ENCODE results near the gene ZNF563. TPM values are rescaled to one million over a fixed set of nuclear protein-coding genes. Genes with fewer than 3 reads are reported as not detected.

ZNF563 gene
- total RNA-seq, 1 donor from 2014 or later = 3.7 TPM

DNA sequence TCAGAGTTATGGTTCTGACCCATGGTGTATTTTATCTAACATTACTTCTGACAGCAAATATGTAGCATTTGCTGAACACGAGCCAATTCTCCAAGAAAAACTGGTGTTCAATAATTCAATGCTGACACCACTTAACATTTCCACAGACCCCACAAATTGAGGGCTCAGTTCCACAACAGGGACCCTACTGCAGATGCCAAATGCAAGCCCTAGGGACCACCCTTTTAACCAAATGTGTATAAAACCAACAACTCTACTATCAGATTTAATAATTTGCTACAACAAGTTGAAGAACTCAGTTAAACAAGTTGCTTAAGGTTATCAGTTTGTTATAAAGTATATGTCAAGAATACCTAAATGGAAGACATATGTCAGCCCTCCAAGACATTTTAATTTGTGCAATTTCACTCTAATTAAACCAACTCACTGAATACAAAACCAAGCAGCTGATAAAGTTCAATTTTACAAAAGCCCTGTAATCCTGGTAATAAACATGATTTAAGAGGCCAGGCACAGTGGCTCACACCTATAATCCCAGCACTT is 45.4 kb downstream of the ZNF563 start:
- Histone ChIP-seq H3K27me3 (ENCODE audit: control insufficient read depth, insufficient read depth, low read length) (no peaks in the 10 kb centered on the region), H3K4me3 (ENCODE audit: low read depth, low read length) (no peak overlapping the region), H3K36me3 (ENCODE audit: control insufficient read depth, insufficient read depth, low read length) (no peaks in the 10 kb centered on the region)
- TF ChIP-seq, protein P1, sequence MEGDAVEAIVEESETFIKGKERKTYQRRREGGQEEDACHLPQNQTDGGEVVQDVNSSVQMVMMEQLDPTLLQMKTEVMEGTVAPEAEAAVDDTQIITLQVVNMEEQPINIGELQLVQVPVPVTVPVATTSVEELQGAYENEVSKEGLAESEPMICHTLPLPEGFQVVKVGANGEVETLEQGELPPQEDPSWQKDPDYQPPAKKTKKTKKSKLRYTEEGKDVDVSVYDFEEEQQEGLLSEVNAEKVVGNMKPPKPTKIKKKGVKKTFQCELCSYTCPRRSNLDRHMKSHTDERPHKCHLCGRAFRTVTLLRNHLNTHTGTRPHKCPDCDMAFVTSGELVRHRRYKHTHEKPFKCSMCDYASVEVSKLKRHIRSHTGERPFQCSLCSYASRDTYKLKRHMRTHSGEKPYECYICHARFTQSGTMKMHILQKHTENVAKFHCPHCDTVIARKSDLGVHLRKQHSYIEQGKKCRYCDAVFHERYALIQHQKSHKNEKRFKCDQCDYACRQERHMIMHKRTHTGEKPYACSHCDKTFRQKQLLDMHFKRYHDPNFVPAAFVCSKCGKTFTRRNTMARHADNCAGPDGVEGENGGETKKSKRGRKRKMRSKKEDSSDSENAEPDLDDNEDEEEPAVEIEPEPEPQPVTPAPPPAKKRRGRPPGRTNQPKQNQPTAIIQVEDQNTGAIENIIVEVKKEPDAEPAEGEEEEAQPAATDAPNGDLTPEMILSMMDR (IDR thresholded peaks at IDR 0.05; ENCODE audit: insufficient read depth, low read length, poor library complexity, severe bottlenecking) = no peak
- DNase-seq (ENCODE audit: low read depth) = no peak

DNA sequence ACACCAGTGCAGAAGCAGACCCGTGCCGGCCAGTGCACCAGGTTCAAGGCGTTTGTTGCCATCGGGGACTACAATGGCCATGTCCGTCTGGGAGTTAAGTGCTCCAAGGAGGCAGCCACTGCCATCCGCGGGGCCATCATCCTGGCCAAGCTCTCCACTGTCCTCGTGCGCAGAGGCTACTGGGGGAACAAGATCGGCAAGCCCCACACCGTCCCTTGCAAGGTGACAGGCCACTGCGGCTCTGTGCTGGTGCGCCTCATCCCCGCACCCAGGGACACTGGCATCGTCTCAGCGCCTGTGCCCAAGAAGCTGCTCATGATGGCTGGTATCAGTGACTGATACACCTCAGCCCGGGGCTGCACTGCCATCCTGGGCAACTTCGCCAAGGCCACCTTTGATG is 48.8 kb downstream of the ZNF563 start:
- no peak for DNase-seq (ENCODE audit: low read depth)
- Histone ChIP-seq H3K27me3 (ENCODE audit: control insufficient read depth, insufficient read depth, low read length) (no peaks in the 10 kb centered on the region), H3K4me3 (ENCODE audit: low read depth, low read length) (no peak overlapping the region), H3K36me3 (ENCODE audit: control insufficient read depth, insufficient read depth, low read length) (no peaks in the 10 kb centered on the region)
- TF ChIP-seq, protein P1 (IDR thresholded peaks at IDR 0.05; ENCODE audit: insufficient read depth, low read length, poor library complexity, severe bottlenecking) = no peak

DNA sequence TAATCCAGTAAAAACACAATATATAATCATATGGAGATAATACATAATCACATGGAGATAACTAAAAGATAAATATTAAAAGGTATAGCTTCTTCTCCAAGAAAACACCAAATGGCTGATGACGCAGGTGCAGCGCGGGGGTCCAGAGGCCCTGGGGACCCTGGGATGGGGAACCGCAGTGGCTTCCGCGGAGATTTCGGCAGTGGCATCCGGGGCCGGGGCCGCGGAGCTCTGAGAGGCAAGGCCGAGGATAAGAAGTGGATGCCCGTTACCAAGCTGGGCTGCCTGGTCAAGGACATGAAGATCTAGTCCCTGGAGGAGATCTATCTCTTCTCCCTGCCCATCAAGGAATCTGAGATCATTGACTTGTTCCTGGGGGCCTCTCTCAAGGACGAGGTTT is 49.2 kb downstream of the ZNF563 start:
- no peak for DNase-seq (ENCODE audit: low read depth)
- Histone ChIP-seq H3K27me3 (ENCODE audit: control insufficient read depth, insufficient read depth, low read length) (no peaks in the 10 kb centered on the region), H3K4me3 (ENCODE audit: low read depth, low read length) (no peak overlapping the region), H3K36me3 (ENCODE audit: control insufficient read depth, insufficient read depth, low read length) (no peaks in the 10 kb centered on the region)
- TF ChIP-seq, protein P1 (IDR thresholded peaks at IDR 0.05; ENCODE audit: insufficient read depth, low read length, poor library complexity, severe bottlenecking) = no peak

DNA sequence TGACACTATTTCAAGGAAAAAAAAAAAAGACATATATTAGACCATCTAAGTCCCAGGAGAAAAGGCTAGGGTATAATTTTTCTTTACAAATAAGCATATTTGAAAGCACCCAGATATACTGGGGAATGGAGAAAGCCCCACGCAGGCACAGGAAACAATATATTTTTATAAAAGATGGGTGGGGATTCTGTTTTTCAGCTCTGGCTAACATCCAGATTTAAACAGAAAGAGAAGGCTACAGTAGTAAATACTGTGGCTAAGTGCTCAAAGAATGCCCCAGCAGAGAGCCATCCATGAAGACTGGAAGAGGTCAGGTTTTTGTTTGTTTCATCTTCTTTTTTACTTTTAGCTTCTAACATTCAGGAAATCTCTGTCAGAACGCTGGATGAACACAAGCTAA is 54.7 kb downstream of the ZNF563 start:
- H3K27me3 ChIP-seq (ENCODE audit: control insufficient read depth, insufficient read depth, low read length) = no peaks in the 10 kb centered on the region
- no peak overlapping the region for H3K4me3 ChIP-seq (ENCODE audit: low read depth, low read length)
- DNase-seq (ENCODE audit: low read depth) = no peak
- H3K36me3 ChIP-seq (ENCODE audit: control insufficient read depth, insufficient read depth, low read length) = no peaks in the 10 kb centered on the region
- TF ChIP-seq, protein P1 (IDR thresholded peaks at IDR 0.05; ENCODE audit: insufficient read depth, low read length, poor library complexity, severe bottlenecking) = no peak

DNA sequence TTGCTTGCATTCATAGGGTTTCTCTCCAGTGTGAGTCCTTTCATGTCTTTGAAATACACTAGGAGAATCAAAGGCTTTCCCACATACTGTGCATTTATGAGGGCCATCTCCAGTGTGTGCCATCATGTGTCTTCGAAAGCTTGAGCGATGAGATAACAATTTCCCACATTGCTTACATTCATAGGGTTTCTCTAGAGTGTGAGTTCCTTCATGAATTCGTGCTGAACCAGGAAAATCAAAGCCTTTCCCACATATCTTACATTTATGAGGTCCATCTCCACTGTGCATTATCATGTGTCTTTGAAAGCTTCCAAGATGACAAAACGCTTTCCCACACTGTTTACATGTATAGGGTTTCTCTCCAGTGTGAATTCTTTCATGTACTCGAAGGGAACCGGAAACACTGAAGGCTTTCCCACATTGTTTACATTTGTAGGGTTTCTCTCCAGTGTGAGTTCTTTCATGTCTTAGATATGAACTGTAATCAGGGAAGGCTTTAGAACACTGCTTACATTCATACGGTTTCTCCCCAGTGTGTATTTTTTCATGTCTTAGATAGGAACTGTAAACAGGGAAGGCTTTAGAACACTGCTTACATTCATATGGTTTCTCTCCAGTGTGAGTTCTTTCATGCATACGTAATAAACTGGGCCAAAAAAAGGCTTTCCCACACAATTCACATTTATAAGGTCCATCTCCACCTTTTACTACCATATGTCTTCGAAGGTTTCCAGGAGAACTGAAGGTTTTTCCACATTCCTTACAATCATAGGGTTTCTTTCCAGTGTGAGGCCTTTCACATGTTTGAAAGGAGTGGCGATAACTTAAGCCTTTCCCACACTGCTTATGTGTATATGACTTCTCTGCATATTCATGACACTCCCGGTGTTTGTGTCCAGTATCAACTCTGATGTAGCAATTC is 60.2 kb downstream of the ZNF563 start:
- peaks cover 2% of the 10 kb centered on the region for H3K36me3 ChIP-seq (ENCODE audit: control insufficient read depth, insufficient read depth, low read length)

More for the DNA sequence above, 60.2 kb downstream of the ZNF563 start:
- no peaks in the 10 kb centered on the region for H3K27me3 ChIP-seq (ENCODE audit: control insufficient read depth, insufficient read depth, low read length)
- no peak overlapping the region for H3K4me3 ChIP-seq (ENCODE audit: low read depth, low read length)
- no peak for DNase-seq (ENCODE audit: low read depth)
- TF ChIP-seq, protein P1 (IDR thresholded peaks at IDR 0.05; ENCODE audit: insufficient read depth, low read length, poor library complexity, severe bottlenecking) = no peak

All from kidney epithelial cell (primary cell).